ENCODE measurements around the gene TCF12. TPM values are rescaled to one million over a fixed set of nuclear protein-coding genes. Genes with fewer than 3 reads are reported as not detected.

The TCF12 gene
- total RNA-seq, 2 experiments from 2014 or later = 63.7 to 64.6 TPM

DNA sequence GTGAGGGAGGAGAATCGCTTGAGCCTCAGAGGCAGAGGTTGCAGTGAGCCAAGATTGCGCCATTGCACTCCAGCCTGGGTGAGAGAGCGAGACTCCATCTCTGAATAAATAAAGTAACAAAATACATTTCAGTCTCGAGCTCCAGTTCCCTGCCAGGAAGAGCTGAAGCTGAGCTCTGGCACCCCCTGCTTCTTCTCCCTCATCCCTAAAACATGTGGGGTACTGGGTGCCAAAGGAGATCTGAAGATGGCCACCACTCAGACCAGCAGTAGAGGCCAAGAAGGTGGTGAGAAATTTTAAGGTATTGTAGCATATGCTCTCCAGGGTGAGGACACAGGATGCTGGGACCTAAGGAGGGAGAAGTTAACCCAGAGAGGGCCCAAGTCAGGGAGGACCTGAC lies 382.9 kb downstream of the TCF12 start:
- Mint-ChIP-seq H3K27me3 (peaks cover 5% of the 10 kb centered on the region), H3K4me3 (no peak overlapping the region), H3K4me1 (ENCODE audit: low read depth) (peaks cover 7% of the 10 kb centered on the region), H3K27ac (no peak overlapping the region), H3K9me3 (no peaks in the 10 kb centered on the region), H3K36me3 (no peaks in the 10 kb centered on the region)
- ChIA-PET POLR2A (no interaction called here), CTCF (interaction anchor here (0.6 to 0.9 kb wide), 2 partner anchors 154 to 724 kb away, joined by 3 read pairs; no protein-coding TSS in a partner anchor)
- intact Hi-C loops (cut with micrococcal nuclease) = loop anchor here (10.0 kb wide), 1 partner anchor 287 kb away; no protein-coding TSS in a partner anchor
- no peak for DNase-seq

DNA sequence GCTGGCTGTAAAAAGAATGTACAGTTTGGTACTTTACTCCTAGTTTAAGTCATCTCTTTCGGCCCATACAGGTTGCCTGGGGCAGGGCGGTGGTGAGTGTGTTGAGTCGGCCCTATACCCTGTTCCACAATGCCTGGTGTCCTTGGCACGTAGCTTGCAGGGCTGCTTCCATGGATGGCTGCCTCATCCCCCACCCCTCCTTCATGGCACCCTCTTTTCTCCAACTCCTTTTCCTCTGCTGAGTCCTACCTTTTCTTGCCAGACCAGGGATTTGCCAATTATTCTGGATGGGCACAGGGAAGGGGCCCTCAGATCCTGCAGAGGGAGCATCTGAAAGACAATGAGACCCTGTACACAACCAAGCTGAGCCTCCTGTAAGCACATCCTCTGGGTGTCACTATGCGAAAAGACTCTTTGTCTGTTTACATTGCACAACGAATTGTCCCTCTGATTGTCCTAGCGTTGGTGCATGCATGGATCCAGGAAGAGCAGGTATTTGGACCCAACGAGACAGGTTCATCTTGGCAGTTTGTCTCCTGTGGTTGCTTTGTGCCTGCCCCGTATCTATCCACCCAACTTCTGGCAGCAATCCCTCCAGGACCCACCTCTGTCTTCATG lies 384.3 kb downstream of the TCF12 start:
- POLR2A ChIA-PET = no interaction called here
- Mint-ChIP-seq H3K27ac (no peak overlapping the region), H3K36me3 (no peaks in the 10 kb centered on the region), H3K9me3 (no peaks in the 10 kb centered on the region), H3K4me1 (ENCODE audit: low read depth) (peaks cover 10% of the 10 kb centered on the region), H3K27me3 (peaks cover 5% of the 10 kb centered on the region), H3K4me3 (no peak overlapping the region)
- intact Hi-C loops (cut with micrococcal nuclease) = loop anchor here (10.0 kb wide), 1 partner anchor 288 kb away; no protein-coding TSS in a partner anchor
- no peak for DNase-seq
- CTCF ChIA-PET = interaction anchor here (1.7 kb wide), 1 partner anchor 156 kb away, joined by 5 read pairs; no protein-coding TSS in a partner anchor

DNA sequence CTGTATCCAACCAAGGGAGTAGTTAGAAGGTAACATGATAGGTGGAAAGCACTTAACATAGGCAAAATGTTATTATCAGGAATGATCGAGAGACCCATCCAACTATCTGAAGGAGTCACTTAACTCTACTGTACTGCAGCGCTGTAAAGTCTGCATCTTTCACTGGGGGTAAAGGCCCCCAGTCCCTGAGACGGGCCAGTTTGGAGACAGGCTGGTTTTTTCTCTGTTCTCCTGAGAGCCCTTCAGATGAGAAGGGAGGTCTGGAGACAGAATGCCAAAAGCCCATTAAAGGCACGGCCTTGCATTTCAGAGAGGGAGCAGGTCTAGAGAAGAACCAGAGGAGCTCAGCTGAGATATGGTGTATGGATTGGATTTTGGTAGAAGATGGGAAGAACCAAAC lies 386.6 kb downstream of the TCF12 start:
- POLR2A ChIA-PET = no interaction called here
- Mint-ChIP-seq H3K4me1 (ENCODE audit: low read depth) (peaks cover 6% of the 10 kb centered on the region), H3K4me3 (no peak overlapping the region), H3K27me3 (peaks cover 5% of the 10 kb centered on the region), H3K36me3 (no peaks in the 10 kb centered on the region), H3K9me3 (no peaks in the 10 kb centered on the region), H3K27ac (no peak overlapping the region)
- no peak for DNase-seq
- CTCF ChIA-PET = interaction anchor here (2.2 to 3.9 kb wide), 4 partner anchors 38 to 815 kb away, joined by 7 to 88 read pairs (median 26); no protein-coding TSS in a partner anchor
- intact Hi-C loops (cut with micrococcal nuclease) = loop anchor here (5.0 to 10.0 kb wide), 2 partner anchors 290 to 388 kb away; partner anchors contain the start of gene TCF12

DNA sequence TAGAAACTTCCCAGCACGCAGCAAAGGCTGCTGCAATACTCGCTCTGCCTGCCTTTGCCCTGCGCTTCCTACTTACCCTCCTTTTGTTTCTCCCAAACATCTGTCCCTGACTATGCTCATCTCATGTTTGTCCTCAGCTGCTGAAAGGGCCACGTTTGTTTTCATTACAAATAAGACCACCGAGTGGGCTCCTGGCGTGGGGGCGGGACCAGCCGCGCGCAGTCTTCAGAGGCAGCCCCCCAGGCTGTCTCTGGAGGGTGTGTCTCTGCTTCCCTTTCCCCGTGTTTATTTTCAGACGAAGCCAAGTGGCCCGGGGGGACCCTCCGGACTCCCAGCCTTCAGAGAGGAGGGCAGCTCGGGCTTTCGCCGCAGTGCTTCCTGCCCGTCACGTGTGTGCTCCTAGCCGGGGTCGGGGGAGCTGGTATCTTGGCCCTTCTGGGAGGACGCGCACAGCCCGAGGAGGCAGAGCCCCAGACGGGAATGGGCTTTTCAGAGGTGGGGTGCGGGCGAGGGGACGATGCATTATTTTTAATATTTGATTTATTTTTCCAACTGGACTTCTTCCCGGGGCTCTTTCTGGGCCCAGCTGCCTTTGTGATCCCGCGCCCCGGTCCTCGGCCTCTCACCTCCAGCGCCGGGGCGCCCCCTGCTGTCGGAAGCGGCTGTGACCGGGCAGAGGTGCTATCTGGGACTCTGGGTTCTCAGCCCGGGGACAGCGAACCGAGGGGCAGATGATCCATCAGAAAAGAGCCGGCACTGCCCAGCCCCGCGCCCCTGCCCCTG lies 387.9 kb downstream of the TCF12 start:
- H3K27ac Mint-ChIP-seq = no peak overlapping the region
- DNase-seq = peak; percentile 86
- H3K4me3 Mint-ChIP-seq = peak overlapping the region; percentile 28
- H3K27me3 Mint-ChIP-seq = peaks cover 5% of the 10 kb centered on the region
- ChIA-PET CTCF (interaction anchor here (0.6 to 3.9 kb wide), 34 partner anchors 9 to 882 kb away, joined by 3 to 88 read pairs (median 4); partner anchors contain the start of genes POLR2M and TCF12), POLR2A (interaction anchor here (1.0 kb wide), 1 partner anchor 426 kb away, joined by 3 read pairs; no protein-coding TSS in a partner anchor)
- intact Hi-C loops (cut with micrococcal nuclease) = loop anchor here (1.0 to 10.0 kb wide), 5 partner anchors 160 to 810 kb away; partner anchors contain the start of gene TCF12
- no peaks in the 10 kb centered on the region for H3K9me3 Mint-ChIP-seq
- H3K4me1 Mint-ChIP-seq (ENCODE audit: low read depth) = peaks cover 6% of the 10 kb centered on the region
- no peaks in the 10 kb centered on the region for H3K36me3 Mint-ChIP-seq

DNA sequence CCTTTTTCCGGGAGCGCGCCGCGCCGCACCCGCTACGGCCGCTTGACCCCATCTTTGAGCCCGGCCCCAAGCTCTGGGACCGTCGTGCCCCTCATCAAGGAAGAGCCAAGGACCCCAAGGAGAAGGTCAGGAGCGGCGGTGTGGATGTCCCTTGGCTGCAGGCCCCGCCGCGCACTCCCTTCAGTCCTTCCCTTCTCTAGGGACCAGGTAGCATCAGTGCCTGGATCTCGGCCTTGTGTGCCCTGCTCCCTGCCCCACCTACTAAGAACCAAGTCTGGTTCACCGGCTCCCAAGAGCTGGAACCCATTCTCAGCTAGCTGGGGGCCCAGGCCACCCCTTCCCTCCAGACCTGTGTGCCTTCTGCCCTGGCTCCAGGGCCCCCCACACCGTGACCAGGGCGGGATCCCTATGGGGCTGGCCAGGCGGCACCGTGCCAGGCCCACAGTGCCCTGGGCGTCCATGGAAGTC lies 388.5 kb downstream of the TCF12 start:
- Mint-ChIP-seq H3K36me3 (no peaks in the 10 kb centered on the region), H3K27ac (no peak overlapping the region), H3K27me3 (peaks cover 5% of the 10 kb centered on the region), H3K9me3 (no peaks in the 10 kb centered on the region), H3K4me1 (ENCODE audit: low read depth) (peaks cover 6% of the 10 kb centered on the region), H3K4me3 (no peak overlapping the region)
- ChIA-PET POLR2A (interaction anchor here (1.0 kb wide), 1 partner anchor 426 kb away, joined by 3 read pairs; no protein-coding TSS in a partner anchor), CTCF (interaction anchor here (0.6 to 3.9 kb wide), 21 partner anchors 10 to 817 kb away, joined by 3 to 88 read pairs (median 5); partner anchors contain the start of genes POLR2M and TCF12)
- DNase-seq = no peak
- intact Hi-C loops (cut with micrococcal nuclease) = loop anchor here (1.0 to 10.0 kb wide), 5 partner anchors 161 to 811 kb away; partner anchors contain the start of gene TCF12

DNA sequence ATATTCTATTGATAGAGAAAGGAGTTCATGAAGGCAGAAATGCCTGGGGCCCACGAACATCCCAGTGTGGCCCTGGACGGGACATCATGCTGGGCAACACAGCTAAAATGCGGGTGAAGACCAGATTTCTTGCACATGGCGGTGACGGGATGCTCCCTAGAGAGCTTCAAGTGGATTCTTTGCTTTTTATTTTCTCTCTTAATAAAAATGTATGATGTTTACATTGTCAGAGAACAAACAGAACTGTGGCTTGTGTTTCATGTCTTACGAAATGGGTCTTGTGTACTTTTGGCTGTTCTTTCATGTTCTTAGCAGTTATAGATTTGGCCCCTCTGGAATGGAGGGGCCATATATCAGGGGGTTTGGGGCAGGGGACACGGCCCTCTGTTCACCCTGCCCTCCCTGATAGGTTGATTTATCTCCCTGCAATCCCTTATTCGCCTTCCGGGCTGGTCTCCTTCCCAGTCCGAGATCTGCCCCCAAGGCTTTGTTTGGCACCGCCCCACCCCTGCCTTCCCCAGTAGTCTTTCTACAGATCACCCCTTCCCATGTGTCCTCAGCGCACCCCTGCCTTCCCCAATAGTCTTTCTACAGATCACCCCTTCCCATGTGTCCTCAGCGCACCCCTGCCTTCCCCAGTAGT lies 389.2 kb downstream of the TCF12 start:
- DNase-seq = no peak
- H3K4me3 Mint-ChIP-seq = no peak overlapping the region
- peaks cover 5% of the 10 kb centered on the region for H3K27me3 Mint-ChIP-seq
- no peaks in the 10 kb centered on the region for H3K36me3 Mint-ChIP-seq
- intact Hi-C loops (cut with micrococcal nuclease) = loop anchor here (5.0 to 10.0 kb wide), 2 partner anchors 293 to 390 kb away; partner anchors contain the start of gene TCF12
- H3K9me3 Mint-ChIP-seq = no peaks in the 10 kb centered on the region
- H3K4me1 Mint-ChIP-seq (ENCODE audit: low read depth) = peaks cover 6% of the 10 kb centered on the region
- POLR2A ChIA-PET = no interaction called here
- CTCF ChIA-PET = interaction anchor here (1.7 to 3.9 kb wide), 6 partner anchors 20 to 817 kb away, joined by 7 to 88 read pairs (median 18); partner anchors contain the start of gene TCF12
- no peak overlapping the region for H3K27ac Mint-ChIP-seq

DNA sequence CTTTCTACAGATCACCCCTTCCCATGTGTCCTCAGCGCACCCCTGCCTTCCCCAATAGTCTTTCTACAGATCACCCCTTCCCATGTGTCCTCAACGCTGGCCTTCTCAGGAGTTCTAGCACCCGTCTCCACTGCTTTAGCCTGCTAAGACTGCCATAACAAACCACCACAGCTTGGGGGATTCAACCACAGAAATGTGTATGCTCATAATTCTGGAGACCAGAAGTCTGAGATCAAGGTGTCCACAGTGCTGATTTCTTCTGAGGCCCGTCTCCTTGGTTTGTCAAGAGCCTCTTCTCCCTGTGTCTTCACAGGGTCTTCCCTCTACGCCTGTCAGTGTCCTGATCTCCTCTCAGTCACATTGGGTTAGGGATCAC lies 389.7 kb downstream of the TCF12 start:
- ChIA-PET CTCF (interaction anchor here (2.2 kb wide), 1 partner anchor 437 kb away, joined by 14 read pairs; no protein-coding TSS in a partner anchor), POLR2A (no interaction called here)
- Mint-ChIP-seq H3K27me3 (peaks cover 5% of the 10 kb centered on the region), H3K4me1 (ENCODE audit: low read depth) (peaks cover 6% of the 10 kb centered on the region), H3K4me3 (no peak overlapping the region), H3K36me3 (no peaks in the 10 kb centered on the region), H3K9me3 (no peaks in the 10 kb centered on the region), H3K27ac (no peak overlapping the region)
- no peak for DNase-seq
- intact Hi-C loops (cut with micrococcal nuclease) = loop anchor here (5.0 to 10.0 kb wide), 2 partner anchors 293 to 391 kb away; partner anchors contain the start of gene TCF12

DNA sequence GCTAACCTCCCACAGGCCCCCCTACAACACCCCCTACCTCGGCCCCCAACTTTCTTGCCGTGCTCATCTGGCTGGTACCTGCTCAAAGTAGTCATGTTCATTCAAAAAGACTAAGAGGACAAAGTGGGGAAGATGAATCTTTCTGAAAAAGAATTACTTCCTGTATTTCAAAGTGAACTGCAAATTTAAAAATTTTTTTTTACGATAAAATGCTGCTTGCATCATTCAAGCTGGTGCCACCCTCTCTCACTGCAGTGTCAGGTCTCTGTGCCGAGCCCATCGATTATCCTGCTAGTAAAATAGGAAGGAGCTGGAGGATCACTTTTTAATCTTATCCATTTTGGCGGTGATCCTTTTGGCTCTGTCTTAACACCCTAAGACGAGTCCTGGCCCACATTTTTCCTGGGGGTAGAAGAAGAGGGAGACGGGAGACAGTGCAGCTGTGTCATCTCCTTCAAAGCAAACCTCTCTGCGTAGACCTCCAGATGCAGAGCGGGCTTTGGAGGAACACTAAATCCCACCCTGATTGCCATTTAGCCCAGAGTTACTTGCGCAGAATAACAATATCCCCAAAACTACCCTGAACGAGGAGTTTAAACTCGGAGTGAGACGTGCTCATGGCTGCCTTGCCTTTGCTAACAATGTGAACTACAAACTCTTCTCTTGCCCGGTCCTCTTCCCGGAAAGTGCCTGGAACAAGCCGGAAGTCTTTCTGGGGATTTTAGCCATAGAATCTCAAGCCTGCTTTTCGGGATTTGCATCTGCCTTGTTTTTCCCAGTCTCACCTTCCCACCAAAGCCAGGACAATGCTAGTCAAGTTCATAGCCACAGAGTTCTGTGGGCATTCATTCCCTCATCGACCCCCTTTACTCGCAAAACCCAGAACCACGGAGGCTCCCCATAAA lies 391.7 kb downstream of the TCF12 start:
- ChIA-PET POLR2A (no interaction called here), CTCF (interaction anchor here (0.7 to 1.1 kb wide), 2 partner anchors 440 to 814 kb away, joined by 3 to 4 read pairs; no protein-coding TSS in a partner anchor)
- no peak overlapping the region for H3K4me3 Mint-ChIP-seq
- no peak for DNase-seq
- peaks cover 6% of the 10 kb centered on the region for H3K4me1 Mint-ChIP-seq (ENCODE audit: low read depth)
- peaks cover 5% of the 10 kb centered on the region for H3K27me3 Mint-ChIP-seq
- intact Hi-C loops (cut with micrococcal nuclease) = loop anchor here (5.0 to 10.0 kb wide), 2 partner anchors 295 to 393 kb away; partner anchors contain the start of gene TCF12
- no peaks in the 10 kb centered on the region for H3K9me3 Mint-ChIP-seq
- H3K36me3 Mint-ChIP-seq = no peaks in the 10 kb centered on the region
- no peak overlapping the region for H3K27ac Mint-ChIP-seq

DNA sequence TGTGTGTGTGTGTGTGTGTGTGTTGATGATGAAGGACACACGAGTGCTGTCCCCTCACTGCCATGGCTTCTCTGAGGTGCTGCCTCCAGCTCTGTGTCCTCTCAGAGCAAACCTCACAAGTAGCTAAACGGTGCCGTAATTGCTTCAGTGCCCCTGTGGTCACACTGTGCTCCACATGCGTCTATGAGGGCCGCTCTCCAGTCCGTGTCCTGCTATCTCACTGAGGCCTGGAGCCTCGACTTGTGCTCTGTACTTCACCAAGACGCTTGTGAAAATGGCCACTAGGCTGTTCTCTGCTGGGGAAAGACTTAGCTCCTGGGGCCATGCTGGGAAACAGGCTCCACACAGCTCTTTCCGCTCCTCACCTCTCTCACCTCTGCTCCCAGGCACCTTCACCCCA lies 392.4 kb downstream of the TCF12 start:
- ChIA-PET CTCF (interaction anchor here (1.3 kb wide), 1 partner anchor 164 kb away, joined by 3 read pairs; no protein-coding TSS in a partner anchor), POLR2A (no interaction called here)
- no peak overlapping the region for H3K4me3 Mint-ChIP-seq
- no peak overlapping the region for H3K27ac Mint-ChIP-seq
- intact Hi-C loops (cut with micrococcal nuclease) = no loop called here
- H3K4me1 Mint-ChIP-seq (ENCODE audit: low read depth) = peaks cover 6% of the 10 kb centered on the region
- peaks cover 3% of the 10 kb centered on the region for H3K27me3 Mint-ChIP-seq
- H3K36me3 Mint-ChIP-seq = no peaks in the 10 kb centered on the region
- no peaks in the 10 kb centered on the region for H3K9me3 Mint-ChIP-seq
- no peak for DNase-seq

DNA sequence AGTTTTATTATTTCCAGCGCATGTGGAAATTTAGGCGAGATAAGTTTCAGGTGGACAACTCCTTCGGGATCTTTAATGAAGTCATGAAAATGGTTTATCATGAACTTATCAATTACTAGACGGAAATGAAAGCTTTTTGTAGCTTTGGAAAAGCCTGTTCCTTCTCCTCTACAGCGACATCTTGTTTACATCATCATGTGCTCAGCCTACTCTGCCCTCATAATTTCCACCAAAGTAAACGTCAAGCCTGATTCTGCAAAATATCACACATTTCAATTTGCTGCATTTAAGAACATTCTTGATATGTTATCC lies 393.5 kb downstream of the TCF12 start:
- no peaks in the 10 kb centered on the region for H3K36me3 Mint-ChIP-seq
- no peak overlapping the region for H3K4me3 Mint-ChIP-seq
- H3K27ac Mint-ChIP-seq = no peak overlapping the region
- peaks cover 3% of the 10 kb centered on the region for H3K4me1 Mint-ChIP-seq (ENCODE audit: low read depth)
- no peaks in the 10 kb centered on the region for H3K9me3 Mint-ChIP-seq
- intact Hi-C loops (cut with micrococcal nuclease) = no loop called here
- no peak for DNase-seq
- H3K27me3 Mint-ChIP-seq = no peaks in the 10 kb centered on the region
- ChIA-PET CTCF (interaction anchor here (1.3 kb wide), 1 partner anchor 165 kb away, joined by 3 read pairs; no protein-coding TSS in a partner anchor), POLR2A (no interaction called here)
